Parathyroid adenoma (tissue), 2 donors: ENCODE data around the gene EMILIN1.

Experiments
- H2AFZ ChIP-seq: fragments of 300-600 bp; sonication (generic); one replicate; pipeline ENCODE4 v1.7.0; 2017; ENCODE audit warnings: antibody characterized with exemption, mild to moderate bottlenecking
- H3K27ac ChIP-seq: fragments of 300-600 bp; sonication (generic); one replicate; pipeline ENCODE4 v1.7.0; 2017
- H3K27me3 ChIP-seq: fragments of 300-600 bp; sonication (generic); one replicate; pipeline ENCODE4 v1.7.0; 2017; ENCODE audit warnings: low read length; ENCODE audit not compliant: control insufficient read depth, insufficient read depth
- H3K36me3 ChIP-seq: fragments of 300-600 bp; sonication (generic); one replicate; pipeline ENCODE4 v1.7.0; 2017; ENCODE audit warnings: low read length; ENCODE audit not compliant: control insufficient read depth, insufficient read depth
- H3K4me1 ChIP-seq: fragments of 300-600 bp; sonication (generic); one replicate; pipeline ENCODE4 v1.7.0; 2017; ENCODE audit warnings: control low read depth
- H3K4me2 ChIP-seq: fragments of 300-600 bp; sonication (generic); one replicate; pipeline ENCODE4 v1.7.0; 2017; ENCODE audit warnings: low read length
- H3K4me3 ChIP-seq: fragments of 300-600 bp; sonication (generic); one replicate; pipeline ENCODE4 v1.7.0; 2017; ENCODE audit warnings: low read depth, low read length
- H3K79me2 ChIP-seq: fragments of 300-600 bp; sonication (generic); one replicate; pipeline ENCODE4 v1.7.0; 2017; ENCODE audit warnings: control low read depth
- H3K9ac ChIP-seq: fragments of 300-600 bp; sonication (generic); one replicate; pipeline ENCODE4 v1.7.0; 2017; ENCODE audit warnings: mild to moderate bottlenecking
- H3K9me3 ChIP-seq: fragments of 300-600 bp; sonication (generic); one replicate; pipeline ENCODE4 v1.7.0; 2017; ENCODE audit warnings: low read length; ENCODE audit not compliant: control insufficient read depth
- CTCF ChIP-seq: fragments of 300-600 bp; sonication (generic); IDR thresholded peaks from one replicate; pipeline ENCODE4 v1.7.0; 2017; ENCODE audit warnings: antibody characterized with exemption, mild to moderate bottlenecking
- donor health status: primary hyperparathyroidism.

The EMILIN1 gene

GRCh38 chr2:27133195-27133875, 54.9 kb downstream of the EMILIN1 start:
- peak overlapping the region; percentile 97 for H3K4me3 ChIP-seq
- H3K36me3 ChIP-seq, result no peaks in the 10 kb centered on the region
- H3K27me3 ChIP-seq, result no peaks in the 10 kb centered on the region
- no peak for TF ChIP-seq CTCF
- H3K9ac ChIP-seq, result no peak overlapping the region
- peaks cover 7% of the 10 kb centered on the region for H3K79me2 ChIP-seq
- H3K4me1 ChIP-seq, result peaks cover 9% of the 10 kb centered on the region
- no peaks in the 10 kb centered on the region for H3K9me3 ChIP-seq
- H3K27ac ChIP-seq, result no peak overlapping the region
- H3K4me2 ChIP-seq, result peak overlapping the region; percentile 95
- H2AFZ ChIP-seq, result no peak overlapping the region

GRCh38 chr2:27133905-27134780, 55.7 kb downstream of the EMILIN1 start, which contains the start of gene PREB:
TSS of gene PREB (minus strand) at chr2:27134636. CDS start at chr2:27134421, 215 bp downstream.
- TF ChIP-seq CTCF, result no peak
- H2AFZ ChIP-seq, result peak within 1 kb of the TSS; percentile 78
- peak within 1 kb of the TSS; percentile 24 for H3K9ac ChIP-seq
- peaks cover 7% of the 10 kb centered on the region for H3K79me2 ChIP-seq
- H3K27me3 ChIP-seq, result no peaks in the 10 kb centered on the region
- peak within 1 kb of the TSS; percentile 97 for H3K4me3 ChIP-seq
- peak within 1 kb of the TSS; percentile 50 for H3K27ac ChIP-seq
- peaks cover 9% of the 10 kb centered on the region for H3K4me1 ChIP-seq
- H3K4me2 ChIP-seq, result peak within 1 kb of the TSS; percentile 95
- no peaks in the 10 kb centered on the region for H3K9me3 ChIP-seq
- H3K36me3 ChIP-seq, result no peaks in the 10 kb centered on the region

GRCh38 chr2:27134781-27135477, 56.5 kb downstream of the EMILIN1 start:
- peak overlapping the region; percentile 50 for H3K27ac ChIP-seq
- peak overlapping the region; percentile 78 for H2AFZ ChIP-seq
- H3K9ac ChIP-seq, result no peak overlapping the region
- H3K27me3 ChIP-seq, result no peaks in the 10 kb centered on the region
- peak overlapping the region; percentile 97 for H3K4me3 ChIP-seq
- H3K9me3 ChIP-seq, result no peaks in the 10 kb centered on the region
- H3K36me3 ChIP-seq, result no peaks in the 10 kb centered on the region
- TF ChIP-seq CTCF, result no peak
- peaks cover 9% of the 10 kb centered on the region for H3K4me1 ChIP-seq
- no peak overlapping the region for H3K4me2 ChIP-seq
- H3K79me2 ChIP-seq, result peaks cover 7% of the 10 kb centered on the region

- Histone ChIP-seq H3K27me3 (no peaks in the 10 kb centered on the region), H3K79me2 (peaks cover 7% of the 10 kb centered on the region), H2AFZ (peak overlapping the region; percentile 38), H3K4me1 (peaks cover 9% of the 10 kb centered on the region), H3K9me3 (no peaks in the 10 kb centered on the region), H3K4me2 (no peak overlapping the region), H3K36me3 (no peaks in the 10 kb centered on the region), H3K4me3 (no peak overlapping the region), H3K27ac (no peak overlapping the region), H3K9ac (no peak overlapping the region)
- no peak for TF ChIP-seq CTCF
Observed at GRCh38 chr2:27135478-27135955, 57.1 kb downstream of the EMILIN1 start.
